Measurements from ENCODE around the gene ANTXR2. TPM values are rescaled to one million over a fixed set of nuclear protein-coding genes. Genes with fewer than 3 reads are reported as not detected.

The ANTXR2 gene
- total RNA-seq, 2 experiments from 2014 or later = 10.5 to 11.1 TPM

- POLR2A ChIA-PET = no interaction called here
- CTCF ChIA-PET = no interaction called here
Observed at GRCh38 chr4:80093563-80093962, 20.5 kb upstream of the ANTXR2 start.

DNA sequence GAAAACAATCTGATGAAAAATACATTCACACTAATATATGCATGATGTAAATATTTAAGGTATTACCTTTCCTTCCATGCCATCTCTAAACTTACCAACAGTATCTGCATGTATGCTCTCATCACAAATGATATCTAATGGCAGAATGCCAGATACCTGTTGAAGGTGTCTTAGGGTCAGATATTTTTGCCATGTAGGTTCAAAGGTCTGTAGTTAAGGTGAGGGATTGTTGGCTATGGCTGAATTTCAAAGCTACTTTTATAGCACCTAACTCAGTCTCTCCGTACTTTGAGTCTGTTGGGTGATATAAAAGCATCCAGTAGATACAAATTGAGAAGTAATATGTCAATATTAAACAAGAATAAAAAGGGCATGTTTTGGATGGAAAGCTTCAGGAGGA lies 19.8 kb upstream of the ANTXR2 start:
- POLR2A ChIA-PET = no interaction called here
- CTCF ChIA-PET = no interaction called here

GRCh38 chr4:80092088-80092487 lies 19.1 kb upstream of the ANTXR2 start:
- CTCF ChIA-PET = no interaction called here
- POLR2A ChIA-PET = no interaction called here

DNA sequence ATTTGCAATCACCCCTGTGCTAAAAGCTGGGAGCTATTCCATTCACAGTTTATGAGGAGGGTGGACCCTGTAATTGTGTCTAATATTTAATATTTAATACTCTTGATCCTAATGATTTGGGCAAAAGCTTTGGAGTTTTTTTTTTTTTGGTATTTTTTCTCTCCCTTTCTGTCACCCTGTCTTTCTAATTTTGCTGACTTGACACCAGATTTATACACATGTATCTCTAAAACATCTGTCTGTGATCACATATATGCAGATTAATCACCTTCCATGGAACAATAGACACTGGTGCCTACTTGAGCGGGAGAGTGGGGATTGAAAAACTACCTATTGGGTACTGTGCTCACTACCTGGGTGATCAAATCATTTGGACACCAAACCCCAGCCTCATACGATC lies 18.7 kb upstream of the ANTXR2 start:
- ChIA-PET POLR2A (no interaction called here), CTCF (no interaction called here)

GRCh38 chr4:80091184-80091583 lies 18.2 kb upstream of the ANTXR2 start:
- POLR2A ChIA-PET = no interaction called here
- CTCF ChIA-PET = no interaction called here

- CTCF ChIA-PET = no interaction called here
- POLR2A ChIA-PET = no interaction called here
Observed at GRCh38 chr4:80090090-80090489, 17.1 kb upstream of the ANTXR2 start.

GRCh38 chr4:80088471-80088870 lies 15.4 kb upstream of the ANTXR2 start:
- ChIA-PET CTCF (no interaction called here), POLR2A (no interaction called here)

DNA sequence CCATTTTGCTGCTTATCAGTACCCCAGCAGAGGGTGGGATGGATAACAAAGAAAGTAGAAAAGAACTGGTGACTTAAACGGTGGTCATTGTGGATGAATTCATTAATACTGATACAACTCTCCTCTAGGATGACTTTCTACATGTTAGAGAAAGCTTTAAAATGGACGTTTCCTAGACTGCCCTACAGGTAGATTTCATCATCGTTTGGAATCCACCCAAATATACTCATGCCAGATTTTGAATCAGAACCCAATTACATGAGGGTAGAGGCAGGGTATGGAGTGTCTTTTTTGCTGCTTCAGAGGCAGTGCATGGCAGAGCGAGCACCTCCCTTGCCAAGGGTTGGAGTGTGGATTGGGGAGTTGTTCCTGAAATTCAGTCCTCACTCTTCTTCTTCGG lies 13.3 kb upstream of the ANTXR2 start:
- CTCF ChIA-PET = no interaction called here
- POLR2A ChIA-PET = no interaction called here

DNA sequence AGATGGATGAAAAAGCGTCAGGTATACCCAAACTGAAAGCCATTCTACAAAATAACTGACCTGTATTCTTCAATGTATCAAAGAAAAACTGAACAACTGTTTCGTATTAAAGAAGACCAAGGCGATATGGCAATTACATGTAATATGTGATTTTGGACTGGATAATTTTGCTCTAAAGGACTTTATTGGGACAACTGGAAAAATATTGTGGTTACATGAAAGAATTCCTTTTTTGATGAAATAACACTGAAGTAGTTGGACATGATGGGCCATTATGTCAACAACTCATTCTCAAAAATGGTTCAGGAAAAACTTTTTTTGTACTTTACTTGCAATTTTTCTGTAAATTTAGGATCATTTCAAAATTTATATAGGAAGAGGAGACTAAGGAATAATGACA lies 12.1 kb upstream of the ANTXR2 start:
- CTCF ChIA-PET = no interaction called here
- POLR2A ChIA-PET = no interaction called here

DNA sequence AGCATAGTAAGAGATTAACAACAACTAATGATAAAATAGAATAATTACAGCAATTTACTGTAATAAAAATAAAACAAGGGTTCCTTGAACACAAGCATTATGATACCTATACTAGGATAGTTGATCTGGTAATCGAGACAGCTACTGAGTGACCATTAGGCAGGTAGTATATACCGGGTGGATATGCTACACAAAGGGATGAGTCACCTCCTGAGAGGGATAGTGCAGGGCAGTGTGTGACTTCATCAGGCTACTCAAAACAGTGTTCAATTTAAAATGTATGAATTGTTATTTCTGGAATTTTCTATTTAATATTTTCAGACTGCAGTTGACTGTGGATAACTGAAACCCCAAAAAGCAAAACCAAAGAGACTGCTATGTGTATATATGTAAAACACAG lies 9.7 kb upstream of the ANTXR2 start:
- POLR2A ChIA-PET = no interaction called here
- CTCF ChIA-PET = no interaction called here

DNA sequence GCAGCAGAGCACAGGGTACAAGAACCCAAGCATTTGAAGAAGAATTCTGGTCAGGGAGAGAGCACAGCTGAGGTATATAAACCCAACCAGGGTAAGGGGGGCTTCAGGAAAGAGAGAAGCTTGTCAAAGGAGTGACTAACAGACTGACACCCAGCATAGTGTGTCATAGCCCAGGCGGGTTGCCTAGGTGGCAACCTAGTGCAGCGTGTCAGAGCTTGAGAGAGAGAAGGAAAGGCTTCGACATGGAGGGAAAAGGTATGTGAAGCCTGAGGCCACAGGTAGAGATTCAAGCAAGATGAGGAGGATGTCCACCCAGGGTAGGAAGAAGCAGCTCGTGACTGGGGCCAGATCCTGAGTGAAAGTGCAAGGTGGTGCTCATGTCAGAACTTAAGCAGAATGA lies 8.5 kb upstream of the ANTXR2 start:
- CTCF ChIA-PET = no interaction called here
- POLR2A ChIA-PET = no interaction called here

DNA sequence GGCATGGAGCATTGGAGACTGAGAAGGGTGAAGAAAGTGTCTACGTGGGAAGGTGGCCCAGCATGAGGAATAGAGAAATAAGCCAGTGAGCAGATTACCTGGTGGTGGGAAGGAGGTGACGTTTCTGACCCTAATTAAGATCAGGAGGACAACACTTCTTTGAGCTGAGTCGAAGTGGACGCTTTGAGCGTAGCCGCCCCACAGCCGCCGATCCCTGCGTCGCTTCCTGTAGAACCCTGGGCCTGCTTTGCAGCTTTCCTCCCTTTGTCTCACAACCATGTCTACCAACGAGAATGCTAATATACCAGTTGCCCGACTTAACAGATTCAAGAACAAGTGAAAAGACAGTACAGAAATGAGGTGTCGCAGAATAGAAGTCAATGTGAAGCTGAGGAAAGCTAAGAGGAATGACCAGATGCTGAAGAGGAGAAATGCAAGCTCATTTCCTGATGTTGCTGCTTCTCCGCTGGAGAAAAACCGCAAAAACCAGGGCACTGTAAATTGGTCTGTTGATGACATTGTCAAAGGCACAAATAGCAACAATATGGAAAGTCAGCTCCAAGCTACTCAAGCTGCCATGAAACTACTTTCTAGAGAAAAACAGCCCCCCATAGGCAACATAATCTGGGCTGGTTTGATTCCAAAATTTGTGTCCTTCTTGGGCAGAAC lies 6.4 kb upstream of the ANTXR2 start:
- CTCF ChIA-PET = interaction anchor here (1.5 to 2.0 kb wide), 2 partner anchors 47 to 123 kb away, joined by 3 to 6 read pairs; no protein-coding TSS in a partner anchor
- POLR2A ChIA-PET = no interaction called here

DNA sequence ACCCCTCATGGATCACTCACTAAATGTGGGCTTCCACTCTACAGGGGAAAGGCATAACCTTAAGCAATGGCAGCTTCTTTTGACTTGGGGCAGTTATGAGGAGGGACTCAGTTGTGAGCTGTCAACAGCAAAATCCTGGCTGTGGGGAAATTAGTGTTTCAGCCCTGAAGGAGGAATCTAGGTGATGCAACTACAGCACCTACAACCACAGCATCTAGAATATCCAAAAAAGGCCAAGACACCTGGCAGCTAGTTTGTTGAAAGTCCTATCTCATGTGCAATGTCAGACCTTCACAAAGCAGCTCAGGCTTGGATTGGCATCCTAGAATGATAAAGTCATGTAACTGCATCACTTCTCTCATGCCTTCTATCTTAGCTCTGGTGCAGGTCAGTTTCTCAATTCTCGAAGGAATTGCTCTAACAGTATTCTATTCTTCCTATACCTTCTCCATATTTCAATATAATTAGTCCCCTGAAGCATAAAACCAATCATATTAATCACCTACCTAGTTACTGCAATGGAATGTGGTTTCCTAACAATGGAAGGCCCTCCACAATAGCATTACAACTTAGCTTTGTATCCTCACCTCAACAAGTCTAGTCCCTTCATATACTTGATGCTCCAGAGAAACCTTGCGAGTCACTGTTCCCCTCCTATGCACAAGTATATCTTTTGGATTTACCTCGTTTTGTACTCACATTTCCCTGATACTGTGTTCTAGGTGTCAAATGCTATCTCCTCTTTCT lies 5.5 kb upstream of the ANTXR2 start:
- CTCF ChIA-PET = interaction anchor here (0.7 to 2.0 kb wide), 3 partner anchors 48 to 124 kb away, joined by 3 to 6 read pairs (median 3); no protein-coding TSS in a partner anchor
- POLR2A ChIA-PET = no interaction called here

GRCh38 chr4:80077639-80078038 lies 4.6 kb upstream of the ANTXR2 start:
- POLR2A ChIA-PET = no interaction called here
- CTCF ChIA-PET = interaction anchor here (0.7 to 2.0 kb wide), 2 partner anchors 106 to 125 kb away, joined by 3 to 6 read pairs; no protein-coding TSS in a partner anchor

- ChIA-PET POLR2A (no interaction called here), CTCF (no interaction called here)
Observed at GRCh38 chr4:80076681-80077080, 3.7 kb upstream of the ANTXR2 start.

DNA sequence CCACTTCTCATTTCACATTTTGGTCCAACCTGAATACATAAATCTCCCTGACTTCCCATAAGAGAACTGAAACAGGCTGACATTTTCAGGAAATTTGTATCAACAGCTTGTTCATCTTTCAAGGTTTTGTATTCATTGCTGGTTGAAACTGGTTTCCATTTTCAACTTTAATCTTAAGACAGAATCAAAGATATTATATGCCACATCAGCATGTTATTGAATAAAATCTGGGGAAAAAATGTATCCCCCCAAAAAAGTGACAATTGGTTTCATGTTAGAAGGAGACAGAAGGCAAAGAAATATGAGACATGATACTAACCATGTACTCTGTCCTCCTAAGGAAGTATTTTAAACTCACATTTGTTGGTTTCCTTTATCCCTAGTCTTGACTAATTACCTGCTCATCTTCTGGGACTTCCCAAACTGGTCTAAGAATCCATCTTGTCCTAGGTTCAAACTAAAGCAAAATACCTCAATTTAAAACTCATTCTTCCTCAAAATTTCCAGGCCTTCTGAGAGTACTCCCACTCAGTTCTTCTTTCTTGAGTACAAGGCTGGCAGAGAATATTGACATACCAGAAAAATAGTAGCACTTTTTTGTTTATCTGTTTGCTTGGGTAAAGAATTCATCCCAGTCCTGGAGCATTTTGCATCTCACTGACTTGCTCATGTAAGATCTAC lies 3.1 kb upstream of the ANTXR2 start:
- ChIA-PET CTCF (no interaction called here), POLR2A (no interaction called here)

DNA sequence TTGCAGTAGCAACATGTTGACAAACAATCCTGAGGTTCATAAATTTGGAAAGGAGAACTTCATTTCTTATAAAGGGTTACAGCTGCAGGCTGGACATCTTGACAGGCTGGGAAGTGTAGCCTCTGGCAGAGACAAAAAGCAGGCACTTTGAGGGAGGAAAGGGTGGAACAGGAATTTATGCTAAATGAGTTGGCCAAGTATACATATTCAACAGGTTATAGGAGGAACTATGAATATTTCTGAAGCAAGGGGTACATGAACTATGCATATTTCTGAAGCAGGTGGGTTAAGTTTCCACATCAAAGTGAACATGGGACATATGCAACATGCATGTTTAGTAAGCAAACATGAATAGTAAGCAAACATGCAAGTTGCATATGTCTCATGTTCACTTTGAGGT lies 1.6 kb upstream of the ANTXR2 start:
- ChIA-PET POLR2A (no interaction called here), CTCF (no interaction called here)

- CTCF ChIA-PET = interaction anchor here (1.3 to 2.8 kb wide), 2 partner anchors 110 to 128 kb away, joined by 3 to 17 read pairs; no protein-coding TSS in a partner anchor
- POLR2A ChIA-PET = no interaction called here
Observed at GRCh38 chr4:80074069-80074468, 1.0 kb upstream of the ANTXR2 start.

- POLR2A ChIA-PET = interaction anchor here (1.4 kb wide), 1 partner anchor 108 kb away, joined by 4 read pairs; no protein-coding TSS in a partner anchor
- CTCF ChIA-PET = interaction anchor here (0.7 to 2.8 kb wide), 4 partner anchors 66 to 1401 kb away, joined by 3 to 17 read pairs (median 3); no protein-coding TSS in a partner anchor
Observed at GRCh38 chr4:80073473-80074008, 512 bp upstream of the ANTXR2 start.

GRCh38 chr4:80072228-80072743 lies 743 bp downstream of the ANTXR2 start:
- ChIA-PET POLR2A (interaction anchor here (0.6 to 1.5 kb wide), 5 partner anchors 14 to 144 kb away, joined by 3 to 4 read pairs (median 3); no protein-coding TSS in a partner anchor), CTCF (interaction anchor here (1.3 to 2.8 kb wide), 2 partner anchors 25 to 111 kb away, joined by 4 to 17 read pairs; no protein-coding TSS in a partner anchor)

Data from activated CD8-positive, alpha-beta memory T cell treated with anti-CD3 and anti-CD28 coated beads for 36 hours (primary cell).